ELF-1 (cell line): Measurements from ENCODE around the gene TRIM31.

Source experiments
- DNase-seq: peaks from one replicate; pipeline ENCODE4 v3.0.0-alpha.2; 2016; ENCODE audit warnings: low read depth, low spot score

TRIM31 gene

GRCh38 chr6:30113003-30113759 lies at the start of gene TRIM31:
TSS of gene TRIM31 (minus strand) at chr6:30113090. CDS start at chr6:30112805, 285 bp downstream.
- no peak for DNase-seq

DNA sequence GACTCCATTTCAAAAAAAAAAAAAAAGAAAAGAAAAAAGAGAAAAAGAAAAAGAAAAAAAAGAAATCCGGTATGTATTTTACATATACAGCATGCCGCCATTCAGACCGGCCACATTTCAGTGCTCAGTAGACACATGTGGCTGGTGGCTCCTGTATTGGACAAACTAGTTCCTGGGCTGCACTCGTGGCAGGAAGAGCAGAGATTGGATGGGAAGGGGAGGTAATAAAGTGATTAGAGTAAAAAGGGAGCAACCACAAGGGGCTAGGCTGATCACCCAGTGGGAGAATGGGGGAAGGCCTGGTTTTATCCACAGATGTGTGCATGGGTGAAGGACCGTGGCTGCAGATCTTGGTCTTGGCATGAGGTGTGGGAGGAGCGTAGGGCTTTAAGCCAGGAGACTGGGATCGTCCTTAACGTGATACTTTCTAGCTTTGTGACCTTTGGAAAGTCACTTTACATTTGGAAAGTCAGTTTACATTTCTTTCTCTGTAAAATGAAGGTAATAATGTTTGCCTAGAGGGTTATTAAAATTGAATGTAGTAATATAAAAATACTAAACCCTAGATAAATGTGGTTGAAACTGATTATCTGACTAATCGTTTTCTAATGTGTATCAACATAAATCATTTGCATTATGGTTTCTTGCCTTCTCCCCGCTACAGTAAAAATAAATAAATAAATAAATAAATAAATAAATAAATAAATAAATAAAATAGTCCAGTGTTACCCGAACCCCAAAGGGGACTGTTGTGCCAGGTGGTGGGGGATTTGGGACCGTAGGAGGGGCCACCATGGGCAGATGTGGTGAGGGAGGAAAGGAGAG lies 49.6 kb upstream of the TRIM31 start:
- DNase-seq = no peak

GRCh38 chr6:30160785-30161531 lies 48.1 kb upstream of the TRIM31 start, which contains the start of gene TRIM10:
TSS of gene TRIM10 (minus strand) at chr6:30161211. CDS start at chr6:30160858, 353 bp downstream.
- DNase-seq = no peak

DNA sequence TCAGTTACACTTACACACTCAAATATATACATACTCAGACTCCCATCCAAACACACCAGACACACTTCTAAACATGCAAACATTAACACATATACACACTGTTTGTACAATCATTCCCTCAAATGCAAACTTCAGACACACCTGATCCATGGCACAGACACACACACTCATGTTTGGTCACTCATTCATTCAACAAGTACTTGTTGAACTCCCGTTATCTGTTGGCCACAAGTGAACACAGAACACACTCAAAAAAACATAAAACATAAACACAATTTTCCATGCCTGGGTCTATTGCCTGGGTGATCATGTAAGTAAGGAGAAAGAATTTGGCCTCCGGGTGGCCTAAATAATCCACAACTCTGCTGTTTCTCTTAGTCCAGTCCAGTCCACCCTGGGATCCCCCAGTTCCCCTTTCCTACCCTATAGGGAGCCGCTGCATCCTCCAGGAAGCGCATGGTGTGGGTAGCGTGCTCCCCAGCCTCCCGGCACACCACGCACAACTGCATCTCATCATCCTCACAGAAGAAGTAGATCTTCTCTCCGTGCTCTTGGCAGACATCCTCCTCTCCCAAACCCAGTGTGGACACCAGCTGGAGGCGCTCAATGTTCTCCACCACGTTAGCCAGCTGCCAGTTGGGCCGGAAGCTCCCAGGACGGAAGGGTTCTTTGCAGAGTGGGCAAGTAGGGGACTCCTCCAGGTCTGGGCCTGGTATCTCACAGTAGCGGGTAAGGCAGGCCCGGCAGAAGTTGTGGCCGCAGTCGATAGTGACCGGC lies 47.3 kb upstream of the TRIM31 start:
- no peak for DNase-seq

DNA sequence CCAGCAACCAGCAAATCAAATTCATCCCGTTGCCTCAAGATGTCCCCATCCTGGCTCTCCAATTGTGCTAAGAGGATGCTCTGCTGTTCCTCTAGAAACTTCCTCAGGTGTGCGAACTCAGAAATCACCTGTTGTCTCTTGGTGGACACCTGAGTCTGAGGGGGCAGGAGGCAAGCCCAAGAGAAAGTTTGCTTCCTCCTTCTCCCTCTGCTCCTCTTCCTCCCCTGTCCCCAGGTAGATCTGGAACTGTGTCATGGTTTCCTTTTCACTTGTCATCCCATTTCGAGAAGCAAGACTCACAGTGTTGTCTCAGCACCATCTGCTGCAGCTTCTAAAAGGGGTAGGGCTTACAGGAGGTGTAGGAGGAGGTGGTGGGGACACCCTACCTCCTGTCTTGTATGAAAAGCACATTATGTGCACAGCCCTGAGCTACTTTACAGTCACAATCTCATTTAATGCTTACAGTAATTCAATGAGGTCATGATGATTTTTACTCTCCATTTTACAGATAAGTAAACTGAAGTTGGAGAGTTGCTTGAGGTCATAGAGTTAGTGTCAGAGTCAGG lies 45.7 kb upstream of the TRIM31 start:
- DNase-seq = no peak

- no peak for DNase-seq
These were observed 45.1 kb upstream of the TRIM31 start for GRCh38 chr6:30157999-30158398.

GRCh38 chr6:30157581-30157980 lies 44.7 kb upstream of the TRIM31 start:
- DNase-seq = no peak

- DNase-seq = no peak
These were observed 43.9 kb upstream of the TRIM31 start for GRCh38 chr6:30156774-30157173.

- DNase-seq = no peak
These were observed 43.3 kb upstream of the TRIM31 start for GRCh38 chr6:30156262-30156599.

DNA sequence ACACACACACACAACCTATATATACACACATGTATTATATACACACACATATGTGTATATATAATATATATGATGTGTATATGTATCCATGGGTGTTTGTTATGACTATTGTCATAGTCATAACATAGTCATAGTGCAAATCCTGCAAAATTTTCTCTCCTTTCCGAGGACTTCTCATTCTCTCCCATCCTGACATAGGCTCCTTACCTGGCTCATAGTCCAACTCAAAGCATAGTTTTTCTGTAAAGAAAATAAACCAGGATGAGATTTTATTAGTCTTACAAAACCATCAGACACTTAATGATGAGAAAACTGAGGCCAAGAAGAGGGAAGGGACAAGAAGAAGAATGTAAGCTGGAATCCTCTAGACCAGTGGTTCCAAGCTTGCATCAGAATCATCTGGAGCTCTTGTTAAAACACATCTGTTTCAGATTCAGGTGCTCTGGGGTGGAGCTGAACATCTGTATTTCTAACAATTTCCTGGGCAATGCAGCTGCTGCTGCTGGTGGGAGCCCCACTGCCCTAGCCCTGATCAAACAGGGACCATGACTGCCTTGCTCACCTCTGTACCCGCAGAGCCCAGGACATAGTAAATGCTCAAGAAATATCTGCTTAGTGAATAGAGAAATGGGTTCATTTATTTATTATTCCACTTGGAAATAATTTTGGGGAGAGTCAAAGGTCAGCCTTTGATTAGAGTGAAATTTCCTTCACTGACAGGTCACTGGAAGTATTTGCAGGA lies 42.8 kb upstream of the TRIM31 start:
- DNase-seq = no peak

GRCh38 chr6:30154709-30155519 lies 42.0 kb upstream of the TRIM31 start:
- no peak for DNase-seq

DNA sequence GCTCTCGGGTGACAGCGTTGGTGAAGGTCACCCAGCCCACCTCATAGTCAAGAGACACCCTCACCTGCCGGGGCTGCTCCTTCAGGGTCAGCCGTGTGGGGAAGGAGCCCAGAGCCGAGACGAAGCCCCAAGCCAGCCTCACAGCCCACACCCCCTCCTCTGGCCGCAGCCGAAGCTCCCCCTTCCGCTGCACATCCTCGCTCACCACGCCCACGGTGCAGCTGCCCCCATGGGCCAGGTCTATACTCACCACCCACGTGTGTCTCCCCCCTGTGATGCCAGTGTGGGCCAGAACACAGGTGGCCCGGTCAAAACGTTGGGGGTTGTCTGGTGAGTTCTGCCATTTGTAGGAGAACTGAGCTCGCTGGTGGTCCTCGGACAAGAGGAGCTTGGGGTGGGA lies 41.2 kb upstream of the TRIM31 start:
- DNase-seq = no peak

DNA sequence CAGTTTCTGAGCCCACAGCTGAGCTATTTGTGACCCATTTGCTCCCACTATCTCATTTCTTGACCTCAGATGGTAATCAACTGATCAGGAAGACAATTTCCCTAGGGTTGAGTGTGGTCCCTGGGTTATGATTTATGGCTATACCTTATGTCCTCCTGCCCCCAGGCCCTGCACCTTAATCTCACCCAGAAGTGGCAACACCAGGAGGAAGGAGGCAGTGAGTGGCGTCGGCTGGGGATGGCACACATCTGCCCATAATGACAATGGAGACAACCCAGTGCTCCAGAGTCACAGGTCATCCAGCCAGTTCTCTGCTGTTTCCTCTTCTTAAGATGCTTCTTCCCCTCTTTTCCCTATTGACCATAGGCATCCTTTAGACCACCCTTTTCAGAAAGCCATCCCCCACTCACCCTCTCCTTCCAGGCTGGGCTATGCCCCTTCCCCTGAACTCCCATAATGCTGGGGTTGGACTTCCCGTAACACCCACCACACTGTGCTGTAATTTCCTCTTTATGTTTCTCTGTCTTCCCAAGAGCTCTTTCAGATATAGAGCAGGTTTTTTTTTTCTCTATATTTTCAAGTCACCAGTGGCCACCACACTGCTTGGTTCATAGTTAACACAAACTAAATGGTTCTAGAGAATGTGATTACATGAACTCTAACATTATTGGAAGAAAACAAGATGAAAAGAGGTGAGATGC lies 40.2 kb upstream of the TRIM31 start:
- no peak for DNase-seq

DNA sequence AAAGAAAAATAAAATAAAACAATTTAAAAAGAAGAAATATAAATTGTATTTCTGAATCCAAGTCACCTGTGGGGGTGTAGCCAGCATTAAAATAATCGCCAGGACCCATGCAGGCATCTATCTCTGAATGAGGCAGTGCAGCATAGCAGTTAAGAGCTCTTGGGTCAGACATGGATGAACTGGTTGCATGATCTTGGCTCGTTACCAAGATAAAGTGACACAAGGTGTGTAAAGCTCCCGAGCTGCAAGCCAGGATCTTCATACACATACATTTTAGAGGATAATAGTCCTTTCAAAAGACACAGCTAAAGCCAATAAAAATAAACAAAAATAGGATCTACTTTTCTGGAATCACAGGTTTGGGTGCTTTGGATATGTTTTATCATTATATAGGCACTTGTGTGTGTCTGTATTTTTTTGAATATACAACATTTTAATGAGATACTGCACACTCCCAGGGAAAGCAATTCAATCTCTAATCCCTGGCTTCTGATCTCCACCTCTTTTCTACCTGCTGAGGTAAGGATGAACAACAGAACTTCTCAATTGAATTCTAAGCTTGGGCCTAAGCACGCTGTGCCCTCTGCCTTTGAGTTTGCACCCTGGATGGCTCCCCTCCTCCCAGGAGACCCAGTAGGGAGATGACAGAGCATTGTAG lies 39.3 kb upstream of the TRIM31 start:
- no peak for DNase-seq

DNA sequence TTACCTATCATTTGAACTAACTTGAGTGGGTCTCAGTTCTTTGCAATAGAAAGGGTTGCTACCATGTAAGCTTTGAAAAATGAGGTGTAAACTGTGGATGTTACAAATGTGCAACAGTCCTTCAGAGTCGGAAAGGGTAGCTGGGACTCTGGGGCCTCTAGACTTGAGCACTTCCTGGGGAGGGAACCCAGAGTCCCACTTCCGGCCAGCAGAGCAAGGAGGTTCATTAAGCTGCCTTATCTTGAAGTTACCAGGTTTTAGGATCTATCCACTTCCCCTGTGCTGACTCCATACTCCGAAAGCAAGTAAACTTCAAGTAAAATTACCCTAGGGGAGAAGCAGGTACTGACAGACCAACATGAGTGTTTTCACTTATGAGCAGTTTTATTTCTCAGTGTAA lies 38.7 kb upstream of the TRIM31 start:
- DNase-seq = no peak

- DNase-seq = no peak
These were observed 37.9 kb upstream of the TRIM31 start for GRCh38 chr6:30150671-30151395.

- no peak for DNase-seq
These were observed 37.1 kb upstream of the TRIM31 start for GRCh38 chr6:30149858-30150550.
